ENCODE measurements around the gene EID3. TPM values are rescaled to one million over a fixed set of nuclear protein-coding genes. Genes with fewer than 3 reads are reported as not detected.
"Not testable (repeated sequence)": the region's sequence is repeated elsewhere in the genome, so short reads cannot be mapped to it uniquely, and the experiment has no call there.

Gene EID3
- total RNA-seq, 1 donor from 2014 or later: 4.5 TPM

GRCh38 chr12:104286516-104287482, 16.7 kb upstream of the EID3 start:
- DNase-seq (ENCODE audit: low spot score in 2 of 2): peak; percentile 63 to 73
- FAIRE-seq: no peak

GRCh38 chr12:104288635-104289274, 14.8 kb upstream of the EID3 start:
- DNase-seq (ENCODE audit: low spot score in 2 of 2) (peak; percentile 67 to 82), FAIRE-seq (no peak)

- FAIRE-seq: no peak
- no peak for DNase-seq (ENCODE audit: low spot score in 2 of 2)
These were observed 13.2 kb upstream of the EID3 start for GRCh38 chr12:104290320-104290719.

DNA sequence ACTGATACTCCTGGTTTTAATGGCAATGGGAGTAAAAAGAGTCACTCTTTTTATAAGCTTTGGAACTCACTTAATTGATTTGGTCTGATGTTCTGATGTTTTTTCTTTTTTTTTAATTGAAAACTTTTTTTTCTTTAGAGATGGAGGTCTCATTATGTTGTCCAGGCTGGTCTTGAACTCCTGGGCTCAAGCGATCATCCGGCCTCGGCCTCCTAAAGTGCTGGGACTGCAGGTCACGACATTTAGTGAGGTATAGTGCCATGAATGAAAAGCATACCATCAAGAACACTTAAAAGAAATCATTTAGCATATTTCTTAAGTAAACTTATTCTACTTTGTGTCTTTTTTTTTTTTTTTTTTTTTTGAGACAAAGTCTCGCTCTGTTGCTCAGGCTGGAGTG, 12.7 kb upstream of the EID3 start:
- FAIRE-seq (no peak), DNase-seq (ENCODE audit: low spot score in 2 of 2) (no peak)

DNA sequence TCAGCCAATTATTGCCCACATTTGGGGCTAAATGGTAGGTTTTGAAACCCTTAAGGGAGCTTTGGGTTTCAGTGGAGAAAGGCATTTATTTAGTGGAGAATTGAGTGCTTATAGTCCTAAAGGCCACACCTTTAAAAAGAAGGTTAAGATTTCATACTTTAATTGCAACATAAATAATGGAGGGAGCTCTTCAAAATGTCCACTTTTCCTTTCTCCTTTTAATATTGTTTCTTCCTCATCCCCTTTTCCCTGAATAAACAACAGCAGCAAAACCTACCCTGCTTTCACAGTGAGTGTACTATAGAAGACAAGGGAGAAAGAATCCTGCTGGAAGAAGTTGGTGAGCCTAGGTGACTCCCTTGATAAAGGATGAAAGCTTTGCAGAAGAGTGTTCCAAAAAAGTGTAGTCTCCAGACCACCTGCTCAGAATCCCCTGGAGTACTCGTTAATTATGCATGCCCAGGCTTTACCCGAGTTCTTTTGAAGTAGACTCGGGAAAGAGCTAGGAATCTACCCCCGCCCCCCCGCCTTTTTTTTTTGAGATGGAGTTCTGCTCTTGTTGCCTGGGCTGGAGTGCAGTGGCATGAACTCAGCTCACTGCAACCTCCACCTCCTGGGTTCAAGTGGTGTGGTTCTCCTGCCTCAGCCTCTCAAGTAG, 11.5 kb upstream of the EID3 start:
- FAIRE-seq (no peak), DNase-seq (ENCODE audit: low spot score in 2 of 2) (no peak)

DNA sequence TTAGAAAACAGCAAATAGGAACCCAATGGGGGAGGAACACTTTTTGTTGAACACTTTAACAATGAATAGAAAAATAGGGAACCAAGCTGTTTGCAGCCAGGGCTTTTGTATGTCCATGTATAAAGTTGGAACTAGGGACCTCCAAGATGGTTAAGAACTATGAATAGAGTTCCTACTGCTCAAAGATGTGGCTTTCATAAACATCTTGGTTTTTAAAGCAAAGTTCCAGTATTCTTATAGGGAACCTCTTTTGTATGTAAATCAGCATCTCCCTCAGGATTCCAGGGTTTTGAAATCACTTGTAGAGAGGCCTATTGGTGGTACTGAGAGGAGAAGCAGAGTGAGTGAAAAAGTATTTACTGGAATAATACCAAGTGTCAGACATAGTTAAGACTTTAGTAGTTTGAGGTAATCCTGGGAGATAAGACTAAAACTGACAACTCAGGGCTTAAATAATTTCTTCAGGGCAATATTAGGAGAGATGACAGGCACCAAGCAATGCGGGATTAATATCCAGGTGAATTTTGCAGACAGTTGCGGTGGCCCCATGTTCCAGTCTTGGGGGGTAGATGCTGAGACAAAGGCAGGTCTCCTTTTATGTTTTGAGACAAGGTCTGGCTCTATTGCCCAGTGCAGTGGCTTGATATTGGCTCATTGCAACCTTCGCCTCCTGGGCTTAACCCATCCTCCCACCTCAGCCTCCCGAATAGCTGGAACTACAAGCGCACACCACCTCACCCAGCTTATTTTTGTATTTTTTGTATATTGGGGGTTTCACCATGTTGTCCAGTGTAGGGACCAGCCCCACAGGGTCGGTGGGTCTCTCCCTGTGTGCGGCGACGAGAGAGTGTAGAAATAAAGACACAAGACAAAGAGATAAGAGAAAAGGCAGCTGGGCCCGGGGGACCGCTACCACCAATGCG, 10.4 kb upstream of the EID3 start:
- no peak for FAIRE-seq
- no peak for DNase-seq (ENCODE audit: low spot score in 2 of 2)

- not testable (repeated sequence) for FAIRE-seq; DNase-seq (ENCODE audit: low spot score in 2 of 2)
These were observed 9.2 kb upstream of the EID3 start for GRCh38 chr12:104294158-104294859.

GRCh38 chr12:104294927-104295668, 8.4 kb upstream of the EID3 start:
- FAIRE-seq: no peak
- DNase-seq (ENCODE audit: low spot score in 2 of 2): no peak

GRCh38 chr12:104295954-104296353, 7.6 kb upstream of the EID3 start:
- no peak for DNase-seq (ENCODE audit: low spot score in 2 of 2)
- no peak for FAIRE-seq

- FAIRE-seq: no peak
- no peak for DNase-seq (ENCODE audit: low spot score in 2 of 2)
These were observed 6.8 kb upstream of the EID3 start for GRCh38 chr12:104296718-104297117.

DNA sequence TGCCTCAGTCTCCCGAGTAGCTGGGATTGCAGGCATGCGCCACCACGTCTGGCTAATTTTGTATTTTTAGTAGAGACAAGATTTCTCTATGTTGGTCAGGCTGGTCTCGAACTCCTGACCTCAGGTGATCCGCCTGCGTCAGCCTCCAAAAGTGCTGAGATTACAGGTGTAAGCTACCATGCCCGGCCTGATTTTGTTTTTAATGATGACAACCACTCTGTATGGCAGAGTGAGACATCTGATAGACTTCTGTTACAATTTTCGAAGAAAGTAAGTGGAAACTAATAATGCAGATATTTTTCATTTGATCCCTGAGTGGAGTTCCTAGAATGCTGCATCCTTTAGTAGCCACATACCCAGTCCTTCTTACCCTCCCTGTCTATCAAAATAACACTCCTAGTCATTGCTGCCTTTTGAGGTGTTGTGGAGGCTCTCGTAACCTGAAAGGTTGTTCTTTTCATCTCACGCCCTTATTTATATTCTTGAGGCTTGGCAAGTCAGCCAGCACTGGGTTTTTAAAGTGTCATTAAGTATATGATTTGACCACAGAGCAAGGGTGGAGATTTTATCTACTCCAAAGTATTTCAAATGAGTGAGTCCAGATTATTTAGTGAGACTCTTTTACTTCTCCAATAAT, 5.9 kb upstream of the EID3 start:
- FAIRE-seq (no peak), DNase-seq (ENCODE audit: low spot score in 2 of 2) (no peak)

GRCh38 chr12:104299842-104300481, 3.6 kb upstream of the EID3 start:
- no peak for DNase-seq (ENCODE audit: low spot score in 2 of 2)
- no peak for FAIRE-seq

DNA sequence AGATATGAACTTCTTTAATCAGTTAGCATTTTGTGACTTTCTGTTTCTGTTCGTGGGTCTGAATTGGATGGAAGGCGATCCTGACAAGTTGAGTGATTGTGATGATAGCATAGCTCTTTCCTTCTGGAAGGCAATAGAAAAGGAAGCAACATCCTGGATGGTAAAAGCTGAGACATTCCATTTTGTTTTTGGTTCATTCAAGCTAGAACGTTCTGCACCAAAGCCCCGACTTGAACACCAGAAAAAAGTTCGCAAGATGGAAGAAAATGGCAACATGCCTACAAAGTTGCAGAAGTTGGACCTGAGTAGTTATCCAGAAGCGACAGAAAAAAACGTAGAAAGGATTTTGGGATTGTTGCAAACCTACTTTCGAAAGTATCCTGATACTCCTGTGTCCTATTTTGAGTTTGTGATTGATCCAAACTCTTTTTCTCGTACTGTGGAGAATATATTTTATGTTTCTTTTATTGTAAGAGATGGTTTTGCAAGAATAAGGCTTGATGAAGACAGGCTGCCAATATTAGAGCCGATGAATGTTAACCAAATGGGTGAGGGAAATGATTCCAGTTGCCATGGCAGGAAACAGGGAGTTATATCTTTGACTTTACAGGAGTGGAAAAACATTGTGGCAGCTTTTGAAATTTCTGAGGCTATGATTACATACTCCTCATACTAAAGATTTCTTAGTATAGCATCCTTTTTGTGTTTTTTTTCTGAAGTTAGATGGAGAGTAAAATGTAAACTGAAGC, 896 bp downstream of the EID3 start:
- no peak for FAIRE-seq
- DNase-seq (ENCODE audit: low spot score in 2 of 2): no peak

DNA sequence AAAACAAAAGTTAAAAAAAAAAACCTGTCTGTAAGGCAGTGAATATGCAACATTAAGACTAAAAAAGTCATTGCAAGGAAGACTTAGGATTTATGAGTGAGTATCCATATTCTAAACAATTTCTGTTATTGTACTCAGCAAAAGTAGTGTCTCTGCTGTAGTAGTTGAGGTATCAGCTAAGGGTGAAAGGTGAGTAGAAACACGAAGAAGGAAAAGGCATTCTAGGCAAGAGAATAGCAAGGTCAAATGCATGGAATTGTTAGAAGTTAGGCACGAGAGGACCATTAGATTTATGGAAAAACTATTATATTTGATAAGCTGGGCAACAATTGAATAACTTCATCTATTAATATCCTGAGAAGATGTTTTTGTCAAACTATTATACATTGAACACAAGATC, 1.8 kb downstream of the EID3 start:
- DNase-seq (ENCODE audit: low spot score in 2 of 2) (no peak), FAIRE-seq (no peak)

DNA sequence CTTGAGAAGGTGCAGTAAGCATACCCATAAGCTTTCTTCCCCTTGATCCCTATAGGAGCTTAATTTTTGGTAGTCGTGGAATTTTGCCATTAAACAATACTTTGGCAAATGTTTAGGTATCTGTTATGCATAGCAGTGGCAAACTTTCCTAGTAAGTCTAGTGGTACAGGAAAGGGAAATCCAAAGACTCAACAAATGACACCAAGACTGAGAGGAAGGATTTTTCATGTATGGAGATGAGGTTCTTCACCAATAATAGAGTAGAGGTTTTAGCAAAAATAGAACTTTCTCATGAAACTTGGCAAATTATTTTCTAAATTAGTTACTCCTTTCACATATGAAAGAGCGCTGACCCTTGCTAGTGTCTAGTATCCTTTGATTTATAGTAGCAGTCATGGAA, 2.8 kb downstream of the EID3 start:
- FAIRE-seq: no peak

GRCh38 chr12:104306943-104307654, 3.6 kb downstream of the EID3 start:
- no peak for FAIRE-seq
- DNase-seq (ENCODE audit: low spot score in 2 of 2): no peak

More for the DNA sequence above, 2.8 kb downstream of the EID3 start:
- DNase-seq (ENCODE audit: low spot score in 2 of 2): no peak

- FAIRE-seq (no peak), DNase-seq (ENCODE audit: low spot score in 2 of 2) (no peak)
These were observed 4.1 kb downstream of the EID3 start for GRCh38 chr12:104307655-104308000.
